PC-3 (cell line): ENCODE data around the gene ZRANB1. TPM values are rescaled to one million over a fixed set of nuclear protein-coding genes. Genes with fewer than 3 reads are reported as not detected.

Source experiments
- ATAC-seq: fragments of 200-7000 bp; cut with Tn5 transposase; 2 replicates; pipeline ENCODE4 v1.9.1; 2020; ENCODE audit warnings: mild to moderate bottlenecking, moderate library complexity
- BruUV-seq: library from RNA; stranded (reverse); fragments of 400-500 nt; replicated peaks from 2 replicates; lab custom pipeline; 2021; lab: Mats Ljungman, UMichigan
- CTCF ChIA-PET: fragments of 300-600 bp; sonication (Branson Sonifier 250); formaldehyde crosslinking; loops from one replicate; lab custom pipeline; 2022; ENCODE audit warnings: antibody characterized with exemption; lab: Charles Lee
- POLR2A ChIA-PET: fragments of 300-600 bp; sonication (Branson Sonifier 250); formaldehyde crosslinking; loops from one replicate; lab custom pipeline; 2022; ENCODE audit warnings: antibody characterized with exemption; ENCODE audit not compliant: unreplicated experiment; lab: Charles Lee
- DNase-seq: peaks from one replicate; pipeline ENCODE4 v3.0.0-alpha.2; 2015
- H2AFZ ChIP-seq: fragments of 300-600 bp; sonication (generic); 2 replicates; pipeline ENCODE4 v1.6.0; 2016; ENCODE audit warnings: antibody characterized with exemption, low read length
- H3F3A ChIP-seq: fragments of 300-600 bp; sonication (generic); one replicate; pipeline ENCODE4 v1.6.0; 2017; ENCODE audit warnings: antibody characterized with exemption, low read length, control low read depth, mild to moderate bottlenecking; ENCODE audit not compliant: unreplicated experiment
- H3K27ac ChIP-seq: fragments of 300-600 bp; sonication (generic); 2 replicates; pipeline ENCODE4 v1.5.1; 2016; ENCODE audit warnings: mild to moderate bottlenecking, low read length
- H3K27me3 ChIP-seq: fragments of 300-600 bp; sonication (generic); 2 replicates; pipeline ENCODE4 v1.6.1; 2016; ENCODE audit warnings: low read length, mixed read lengths
- H3K36me3 ChIP-seq: fragments of 300-600 bp; sonication (generic); 2 replicates; pipeline ENCODE4 v1.6.1; 2016; ENCODE audit warnings: low read depth, mixed run types, low read length, mixed read lengths
- H3K4me1 ChIP-seq: fragments of 300-600 bp; sonication (generic); 2 replicates; pipeline ENCODE4 v1.5.1; 2016; ENCODE audit warnings: low read length; ENCODE audit not compliant: insufficient read depth
- H3K4me2 ChIP-seq: fragments of 300-600 bp; sonication (generic); 2 replicates; pipeline ENCODE4 v1.6.0; 2016; ENCODE audit warnings: low read length
- H3K4me3 ChIP-seq: fragments of 300-600 bp; sonication (generic); 2 replicates; pipeline ENCODE4 v1.5.1; 2016; ENCODE audit warnings: mild to moderate bottlenecking, low read length, mixed read lengths
- H3K79me2 ChIP-seq: fragments of 300-600 bp; sonication (generic); 2 replicates; pipeline ENCODE4 v1.6.1; 2017; ENCODE audit warnings: low read length, mixed read lengths
- H3K9ac ChIP-seq: fragments of 300-600 bp; sonication (generic); 2 replicates; pipeline ENCODE4 v1.6.0; 2016; ENCODE audit warnings: mild to moderate bottlenecking, low read length
- H3K9me2 ChIP-seq: fragments of 300-600 bp; sonication (generic); replicated peaks from 2 replicates; pipeline ENCODE4 v1.6.1; 2016; ENCODE audit warnings: mixed run types, low read length, mixed read lengths
- H3K9me3 ChIP-seq: fragments of 300-600 bp; sonication (generic); 2 replicates; pipeline ENCODE4 v1.6.1; 2016; ENCODE audit warnings: low read length, mixed read lengths
- H4K20me1 ChIP-seq: fragments of 300-600 bp; sonication (generic); 2 replicates; pipeline ENCODE4 v1.6.1; 2016; ENCODE audit warnings: low read length, mixed read lengths
- CTCF ChIP-seq: fragments of 300-600 bp; sonication (generic); conservative IDR thresholded peaks from 2 replicates; pipeline ENCODE4 v1.5.1; 2017; ENCODE audit warnings: antibody characterized with exemption, low read depth, mild to moderate bottlenecking, low read length
- EZH2 ChIP-seq: fragments of 300-600 bp; sonication (generic); IDR thresholded peaks from one replicate; pipeline ENCODE4 v1.6.1; 2017; ENCODE audit warnings: antibody characterized with exemption, mild to moderate bottlenecking, low read length; ENCODE audit not compliant: unreplicated experiment
- EZH2phosphoT487 ChIP-seq: fragments of 300-600 bp; sonication (generic); IDR thresholded peaks from 2 replicates; pipeline ENCODE4 v1.6.1; 2018; ENCODE audit warnings: mild to moderate bottlenecking, antibody characterized with exemption, low read length, borderline replicate concordance
- intact Hi-C: fragments of 100-400 bp; cut with micrococcal nuclease; formaldehyde crosslinking; loops from 2 replicates; pipeline ENCODE4 v1.9.0; 2023
- total RNA-seq: library from RNA; depleted of rRNA; stranded (reverse); fragments of >200 nt; gene quantifications from 2 replicates; pipeline ENCODE4 v1.2.3, GENCODE V29; 2014

Gene ZRANB1
- total RNA-seq, 1 experiment from 2014 or later, result 12.8 TPM

- H3F3A ChIP-seq, result no peaks in the 10 kb centered on the region
- peaks cover 10% of the 10 kb centered on the region for H3K36me3 ChIP-seq
- intact Hi-C loops, result loop anchor here (5.0 kb wide), 1 partner anchor 56 kb away; no protein-coding TSS in a partner anchor
- CTCF ChIA-PET, result interaction anchor here (0.5 kb wide), 1 partner anchor 75 kb away, joined by 3 read pairs; no protein-coding TSS in a partner anchor
- DNase-seq (no peak), ATAC-seq (no peak)
- H3K27ac ChIP-seq, result no peak overlapping the region
- BruUV-seq, result no TSS peak
- H3K79me2 ChIP-seq, result no peaks in the 10 kb centered on the region
- H3K9me2 ChIP-seq, result no peaks in the 10 kb centered on the region
- TF ChIP-seq EZH2, result no peak
- no peak for TF ChIP-seq CTCF
- no peak for TF ChIP-seq EZH2phosphoT487
- H3K9ac ChIP-seq, result no peak overlapping the region
- POLR2A ChIA-PET, result no interaction called here
- no peak overlapping the region for H3K4me2 ChIP-seq
- no peak overlapping the region for H2AFZ ChIP-seq
- H3K4me3 ChIP-seq, result no peak overlapping the region
- H4K20me1 ChIP-seq, result no peaks in the 10 kb centered on the region
- no peaks in the 10 kb centered on the region for H3K9me3 ChIP-seq
- H3K4me1 ChIP-seq, result no peaks in the 10 kb centered on the region
- no peaks in the 10 kb centered on the region for H3K27me3 ChIP-seq
These were observed 49.0 kb downstream of the ZRANB1 start for GRCh38 chr10:124990671-124991625.

DNA sequence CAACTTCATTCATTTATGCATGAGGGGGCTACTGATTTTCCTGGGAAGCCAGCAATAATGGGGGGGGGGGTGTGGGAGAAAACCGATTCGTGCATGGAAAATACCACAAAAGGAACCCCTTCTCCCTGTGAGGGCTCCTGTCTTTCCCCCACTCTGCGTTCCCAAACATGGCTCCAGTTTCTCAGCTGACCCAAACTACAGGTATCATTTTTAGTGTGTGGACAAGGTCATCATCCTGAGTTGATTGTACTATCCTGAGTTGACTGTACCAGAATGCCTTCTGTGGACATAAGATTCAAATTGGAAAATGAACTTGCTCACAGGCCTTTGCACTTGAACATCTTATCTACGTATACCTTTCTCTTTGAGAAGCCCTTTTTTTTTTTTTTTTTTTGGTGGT lies 49.9 kb downstream of the ZRANB1 start:
- H3K36me3 ChIP-seq, result peaks cover 10% of the 10 kb centered on the region
- H3K4me1 ChIP-seq, result no peaks in the 10 kb centered on the region
- no peaks in the 10 kb centered on the region for H3F3A ChIP-seq
- no peak overlapping the region for H3K4me3 ChIP-seq
- ATAC-seq, result no peak
- H3K27me3 ChIP-seq, result no peaks in the 10 kb centered on the region
- H3K9me3 ChIP-seq, result no peaks in the 10 kb centered on the region
- no peak overlapping the region for H2AFZ ChIP-seq
- POLR2A ChIA-PET, result no interaction called here
- H3K9ac ChIP-seq, result no peak overlapping the region
- no peaks in the 10 kb centered on the region for H3K79me2 ChIP-seq
- no peak overlapping the region for H3K4me2 ChIP-seq
- TF ChIP-seq EZH2phosphoT487 (no peak), EZH2 (no peak), CTCF (no peak)
- no peak for DNase-seq
- H3K27ac ChIP-seq, result no peak overlapping the region
- intact Hi-C loops, result loop anchor here (1.0 to 5.0 kb wide), 2 partner anchors 55 to 69 kb away; no protein-coding TSS in a partner anchor
- H3K9me2 ChIP-seq, result no peaks in the 10 kb centered on the region
- BruUV-seq, result no TSS peak
- no peaks in the 10 kb centered on the region for H4K20me1 ChIP-seq
- CTCF ChIA-PET, result no interaction called here
